Measurements from ENCODE around the gene MIDN.
A peak's percentile ranks its signal among the peaks of the same experiment; 100 is the strongest.
"Not testable (repeated sequence)": the region's sequence is repeated elsewhere in the genome, so short reads cannot be mapped to it uniquely, and the experiment has no call there.

MIDN gene

GRCh38 chr19:1290196-1290702 lies 41.9 kb downstream of the MIDN start:
- no peak for DNase-seq

- DNase-seq, result no peak
These were observed 42.6 kb downstream of the MIDN start for GRCh38 chr19:1290703-1291651.

GRCh38 chr19:1291761-1292418 lies 43.5 kb downstream of the MIDN start:
- peak in 17 of 56 donors; percentile 6 to 55 (median 25) for DNase-seq

- no peak for DNase-seq
These were observed 44.2 kb downstream of the MIDN start for GRCh38 chr19:1292419-1293151.

GRCh38 chr19:1293782-1294604 lies 45.6 kb downstream of the MIDN start:
- no peak for DNase-seq

- DNase-seq, result no peak
These were observed 46.3 kb downstream of the MIDN start for GRCh38 chr19:1294688-1295087.

GRCh38 chr19:1295169-1296012 lies 47.0 kb downstream of the MIDN start:
- no peak for DNase-seq

- DNase-seq, result no peak
These were observed 47.7 kb downstream of the MIDN start for GRCh38 chr19:1296078-1296477.

GRCh38 chr19:1296575-1297271 lies 48.3 kb downstream of the MIDN start:
- DNase-seq, result no peak

- DNase-seq, result no peak
These were observed 49.9 kb downstream of the MIDN start for GRCh38 chr19:1298235-1298634.

- no peak for DNase-seq
These were observed 51.4 kb downstream of the MIDN start for GRCh38 chr19:1299801-1300200.

GRCh38 chr19:1300744-1301490 lies 52.5 kb downstream of the MIDN start:
- DNase-seq, result no peak

- peak in 55 of 56 donors; percentile 13 to 92 (median 65) for DNase-seq
These were observed 54.3 kb downstream of the MIDN start for GRCh38 chr19:1302533-1303239.

- DNase-seq, result no peak
These were observed 56.0 kb downstream of the MIDN start for GRCh38 chr19:1304197-1304924.

GRCh38 chr19:1305354-1305753 lies 57.0 kb downstream of the MIDN start:
- DNase-seq, result not testable (repeated sequence)

- DNase-seq, result no peak
These were observed 58.9 kb downstream of the MIDN start for GRCh38 chr19:1307320-1307719.

- DNase-seq, result no peak
These were observed 59.4 kb downstream of the MIDN start for GRCh38 chr19:1307755-1308303.
